ENCODE results near the gene DMPK. TPM values are rescaled to one million over a fixed set of nuclear protein-coding genes. Genes with fewer than 3 reads are reported as not detected.

Gene DMPK
- total and polyA plus RNA-seq, 9 of the 15 experiments (the other 6 are each of a cell fraction or from before 2014, with no cell fraction given): 0.24 to 31.3 (median 7.3) TPM

DNA sequence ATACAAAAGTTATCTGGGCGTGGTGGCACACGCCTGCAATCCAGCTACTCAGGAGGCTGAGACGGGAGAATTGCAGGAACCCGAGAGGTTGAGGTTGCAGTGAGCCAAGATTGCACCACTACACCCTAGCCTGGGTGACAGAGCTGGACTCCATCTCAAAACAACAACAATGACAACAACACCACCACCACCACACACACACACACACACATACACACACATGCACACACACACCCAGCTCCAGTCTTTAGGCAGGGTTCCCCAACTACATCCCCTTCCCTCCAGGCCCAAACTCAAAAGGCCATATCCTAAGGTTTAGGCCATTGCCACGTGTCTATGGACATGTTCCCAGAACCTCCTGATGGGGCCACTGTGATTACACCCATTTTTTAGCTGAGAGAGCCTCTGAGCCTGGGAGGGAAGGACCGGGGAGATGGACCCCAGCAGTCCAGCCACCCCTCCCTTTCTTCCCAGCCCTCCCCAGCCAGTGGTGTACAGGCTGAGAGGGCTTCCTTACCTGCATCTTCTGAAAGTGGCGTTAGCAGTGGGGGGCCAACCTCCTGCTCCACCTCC lies 19.4 kb upstream of the DMPK start (continued):
- TF ChIP-seq, protein P1, sequence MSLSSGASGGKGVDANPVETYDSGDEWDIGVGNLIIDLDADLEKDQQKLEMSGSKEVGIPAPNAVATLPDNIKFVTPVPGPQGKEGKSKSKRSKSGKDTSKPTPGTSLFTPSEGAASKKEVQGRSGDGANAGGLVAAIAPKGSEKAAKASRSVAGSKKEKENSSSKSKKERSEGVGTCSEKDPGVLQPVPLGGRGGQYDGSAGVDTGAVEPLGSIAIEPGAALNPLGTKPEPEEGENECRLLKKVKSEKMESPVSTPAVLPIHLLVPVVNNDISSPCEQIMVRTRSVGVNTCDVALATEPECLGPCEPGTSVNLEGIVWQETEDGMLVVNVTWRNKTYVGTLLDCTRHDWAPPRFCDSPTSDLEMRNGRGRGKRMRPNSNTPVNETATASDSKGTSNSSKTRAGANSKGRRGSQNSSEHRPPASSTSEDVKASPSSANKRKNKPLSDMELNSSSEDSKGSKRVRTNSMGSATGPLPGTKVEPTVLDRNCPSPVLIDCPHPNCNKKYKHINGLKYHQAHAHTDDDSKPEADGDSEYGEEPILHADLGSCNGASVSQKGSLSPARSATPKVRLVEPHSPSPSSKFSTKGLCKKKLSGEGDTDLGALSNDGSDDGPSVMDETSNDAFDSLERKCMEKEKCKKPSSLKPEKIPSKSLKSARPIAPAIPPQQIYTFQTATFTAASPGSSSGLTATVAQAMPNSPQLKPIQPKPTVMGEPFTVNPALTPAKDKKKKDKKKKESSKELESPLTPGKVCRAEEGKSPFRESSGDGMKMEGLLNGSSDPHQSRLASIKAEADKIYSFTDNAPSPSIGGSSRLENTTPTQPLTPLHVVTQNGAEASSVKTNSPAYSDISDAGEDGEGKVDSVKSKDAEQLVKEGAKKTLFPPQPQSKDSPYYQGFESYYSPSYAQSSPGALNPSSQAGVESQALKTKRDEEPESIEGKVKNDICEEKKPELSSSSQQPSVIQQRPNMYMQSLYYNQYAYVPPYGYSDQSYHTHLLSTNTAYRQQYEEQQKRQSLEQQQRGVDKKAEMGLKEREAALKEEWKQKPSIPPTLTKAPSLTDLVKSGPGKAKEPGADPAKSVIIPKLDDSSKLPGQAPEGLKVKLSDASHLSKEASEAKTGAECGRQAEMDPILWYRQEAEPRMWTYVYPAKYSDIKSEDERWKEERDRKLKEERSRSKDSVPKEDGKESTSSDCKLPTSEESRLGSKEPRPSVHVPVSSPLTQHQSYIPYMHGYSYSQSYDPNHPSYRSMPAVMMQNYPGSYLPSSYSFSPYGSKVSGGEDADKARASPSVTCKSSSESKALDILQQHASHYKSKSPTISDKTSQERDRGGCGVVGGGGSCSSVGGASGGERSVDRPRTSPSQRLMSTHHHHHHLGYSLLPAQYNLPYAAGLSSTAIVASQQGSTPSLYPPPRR (CRISPR knock-in tag; IDR thresholded peaks at IDR 0.05; ENCODE audit: borderline replicate concordance): no peak
- no peak for TF ChIP-seq YBX1 (IDR thresholded peaks at IDR 0.05)
- TF ChIP-seq, protein P2, sequence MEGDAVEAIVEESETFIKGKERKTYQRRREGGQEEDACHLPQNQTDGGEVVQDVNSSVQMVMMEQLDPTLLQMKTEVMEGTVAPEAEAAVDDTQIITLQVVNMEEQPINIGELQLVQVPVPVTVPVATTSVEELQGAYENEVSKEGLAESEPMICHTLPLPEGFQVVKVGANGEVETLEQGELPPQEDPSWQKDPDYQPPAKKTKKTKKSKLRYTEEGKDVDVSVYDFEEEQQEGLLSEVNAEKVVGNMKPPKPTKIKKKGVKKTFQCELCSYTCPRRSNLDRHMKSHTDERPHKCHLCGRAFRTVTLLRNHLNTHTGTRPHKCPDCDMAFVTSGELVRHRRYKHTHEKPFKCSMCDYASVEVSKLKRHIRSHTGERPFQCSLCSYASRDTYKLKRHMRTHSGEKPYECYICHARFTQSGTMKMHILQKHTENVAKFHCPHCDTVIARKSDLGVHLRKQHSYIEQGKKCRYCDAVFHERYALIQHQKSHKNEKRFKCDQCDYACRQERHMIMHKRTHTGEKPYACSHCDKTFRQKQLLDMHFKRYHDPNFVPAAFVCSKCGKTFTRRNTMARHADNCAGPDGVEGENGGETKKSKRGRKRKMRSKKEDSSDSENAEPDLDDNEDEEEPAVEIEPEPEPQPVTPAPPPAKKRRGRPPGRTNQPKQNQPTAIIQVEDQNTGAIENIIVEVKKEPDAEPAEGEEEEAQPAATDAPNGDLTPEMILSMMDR (IDR thresholded peaks at IDR 0.05 in 2 of 3, conservative IDR thresholded peaks at IDR 0.05 in 1 of 3; ENCODE audit: insufficient read depth in 2 of 3, low read depth in 1 of 3, low read length in 3 of 3): peak in 1 of 3 experiments; percentile 11; a peak in 1 of 6 replicates
- TF ChIP-seq, protein P3, sequence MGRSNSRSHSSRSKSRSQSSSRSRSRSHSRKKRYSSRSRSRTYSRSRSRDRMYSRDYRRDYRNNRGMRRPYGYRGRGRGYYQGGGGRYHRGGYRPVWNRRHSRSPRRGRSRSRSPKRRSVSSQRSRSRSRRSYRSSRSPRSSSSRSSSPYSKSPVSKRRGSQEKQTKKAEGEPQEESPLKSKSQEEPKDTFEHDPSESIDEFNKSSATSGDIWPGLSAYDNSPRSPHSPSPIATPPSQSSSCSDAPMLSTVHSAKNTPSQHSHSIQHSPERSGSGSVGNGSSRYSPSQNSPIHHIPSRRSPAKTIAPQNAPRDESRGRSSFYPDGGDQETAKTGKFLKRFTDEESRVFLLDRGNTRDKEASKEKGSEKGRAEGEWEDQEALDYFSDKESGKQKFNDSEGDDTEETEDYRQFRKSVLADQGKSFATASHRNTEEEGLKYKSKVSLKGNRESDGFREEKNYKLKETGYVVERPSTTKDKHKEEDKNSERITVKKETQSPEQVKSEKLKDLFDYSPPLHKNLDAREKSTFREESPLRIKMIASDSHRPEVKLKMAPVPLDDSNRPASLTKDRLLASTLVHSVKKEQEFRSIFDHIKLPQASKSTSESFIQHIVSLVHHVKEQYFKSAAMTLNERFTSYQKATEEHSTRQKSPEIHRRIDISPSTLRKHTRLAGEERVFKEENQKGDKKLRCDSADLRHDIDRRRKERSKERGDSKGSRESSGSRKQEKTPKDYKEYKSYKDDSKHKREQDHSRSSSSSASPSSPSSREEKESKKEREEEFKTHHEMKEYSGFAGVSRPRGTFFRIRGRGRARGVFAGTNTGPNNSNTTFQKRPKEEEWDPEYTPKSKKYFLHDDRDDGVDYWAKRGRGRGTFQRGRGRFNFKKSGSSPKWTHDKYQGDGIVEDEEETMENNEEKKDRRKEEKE (IDR thresholded peaks at IDR 0.05; ENCODE audit: borderline replicate concordance in 1 of 2, control insufficient read depth in 1 of 2, low read depth in 2 of 2, low read length in 1 of 2): no peak
- 0 out of 2 replicates have a peak, but pooled peaks have one; percentile 11 for TF ChIP-seq ARID1B (IDR thresholded peaks at IDR 0.05)
- no peak for TF ChIP-seq CC2D1A (IDR thresholded peaks at IDR 0.05)
- TF ChIP-seq ZNF143 (CRISPR knock-in tag; IDR thresholded peaks at IDR 0.05): no peak
- TF ChIP-seq, protein P4, sequence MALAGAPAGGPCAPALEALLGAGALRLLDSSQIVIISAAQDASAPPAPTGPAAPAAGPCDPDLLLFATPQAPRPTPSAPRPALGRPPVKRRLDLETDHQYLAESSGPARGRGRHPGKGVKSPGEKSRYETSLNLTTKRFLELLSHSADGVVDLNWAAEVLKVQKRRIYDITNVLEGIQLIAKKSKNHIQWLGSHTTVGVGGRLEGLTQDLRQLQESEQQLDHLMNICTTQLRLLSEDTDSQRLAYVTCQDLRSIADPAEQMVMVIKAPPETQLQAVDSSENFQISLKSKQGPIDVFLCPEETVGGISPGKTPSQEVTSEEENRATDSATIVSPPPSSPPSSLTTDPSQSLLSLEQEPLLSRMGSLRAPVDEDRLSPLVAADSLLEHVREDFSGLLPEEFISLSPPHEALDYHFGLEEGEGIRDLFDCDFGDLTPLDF (CRISPR knock-in tag; IDR thresholded peaks at IDR 0.05): no peak
- TF ChIP-seq, protein P5, sequence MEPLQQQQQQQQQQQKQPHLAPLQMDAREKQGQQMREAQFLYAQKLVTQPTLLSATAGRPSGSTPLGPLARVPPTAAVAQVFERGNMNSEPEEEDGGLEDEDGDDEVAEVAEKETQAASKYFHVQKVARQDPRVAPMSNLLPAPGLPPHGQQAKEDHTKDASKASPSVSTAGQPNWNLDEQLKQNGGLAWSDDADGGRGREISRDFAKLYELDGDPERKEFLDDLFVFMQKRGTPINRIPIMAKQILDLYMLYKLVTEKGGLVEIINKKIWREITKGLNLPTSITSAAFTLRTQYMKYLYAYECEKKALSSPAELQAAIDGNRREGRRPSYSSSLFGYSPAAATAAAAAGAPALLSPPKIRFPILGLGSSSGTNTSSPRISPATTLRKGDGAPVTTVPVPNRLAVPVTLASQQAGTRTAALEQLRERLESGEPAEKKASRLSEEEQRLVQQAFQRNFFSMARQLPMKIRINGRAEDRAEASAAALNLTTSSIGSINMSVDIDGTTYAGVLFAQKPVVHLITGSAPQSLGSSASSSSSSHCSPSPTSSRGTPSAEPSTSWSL (CRISPR knock-in tag; IDR thresholded peaks at IDR 0.05; ENCODE audit: borderline replicate concordance): no peak
- no peak for TF ChIP-seq GABPA (tag; conservative IDR thresholded peaks at IDR 0.05; ENCODE audit: low read depth)
- no peak for TF ChIP-seq SMAD1 (IDR thresholded peaks at IDR 0.05; ENCODE audit: low read depth, low read length, partially characterized antibody)
- no peak for TF ChIP-seq FOXJ2 (tag; IDR thresholded peaks at IDR 0.05)

Data from K562 (cell line).